Stimulated activated CD4-positive, alpha-beta T cell treated with anti-CD3 and anti-CD28 coated beads, Interleukin-2, amount 100 ng/mL, for 48 hours (primary cell): ENCODE data around the gene COL4A3.

Experiments
- DNase-seq, 2 donors: peaks; one replicate each; pipeline ENCODE4 v3.0.0-alpha.2; 2020

The COL4A3 gene

DNA sequence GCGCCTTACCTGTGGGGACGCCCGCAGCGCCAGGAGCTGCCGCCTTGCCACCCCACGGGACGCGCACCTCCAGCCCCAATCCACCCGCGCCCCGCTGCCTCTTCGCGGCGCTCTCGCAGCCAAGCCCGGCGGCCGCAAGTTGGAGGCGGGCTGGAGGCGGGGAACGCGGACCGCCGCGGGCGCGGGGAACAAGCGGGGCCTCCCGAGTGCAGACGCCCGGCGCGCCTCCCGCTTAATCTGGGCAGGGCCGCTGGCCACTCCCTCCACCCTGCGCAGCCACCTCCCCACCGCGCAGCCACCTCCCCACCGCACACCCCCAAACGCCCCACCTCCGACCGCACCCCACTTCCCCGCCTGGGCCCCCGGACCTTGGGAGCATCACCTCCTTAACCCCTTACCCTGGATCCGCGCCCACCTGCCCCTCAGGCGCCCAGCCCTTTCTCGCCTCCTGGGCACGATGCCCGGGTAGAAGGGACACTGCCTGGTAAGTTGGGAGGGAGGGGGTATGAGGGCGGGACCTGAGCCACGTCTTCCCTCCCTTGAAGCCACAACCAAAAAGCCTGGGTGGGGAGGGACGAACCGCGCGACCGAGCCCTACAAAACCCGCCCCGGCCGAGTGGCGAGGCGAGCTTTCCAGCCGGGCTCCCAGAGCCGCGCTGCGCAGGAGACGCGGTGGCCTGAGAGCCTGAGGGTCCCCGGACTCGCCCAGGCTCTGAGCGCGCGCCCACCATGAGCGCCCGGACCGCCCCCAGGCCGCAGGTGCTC is at the start of gene COL4A3, which contains the start of gene COL4A4:
COL4A3 (plus strand) TSS at position 627 of the 765 bp plus-strand sequence; CDS start at position 730, 103 bp downstream.
COL4A4 (minus strand) TSS at position 208 of the 765 bp plus-strand sequence. CDS start 16,722 bp downstream, outside the sequence.
- no peak for DNase-seq

GRCh38 chr2:227115761-227116160 is 48.7 kb upstream of the COL4A3 start:
- no peak for DNase-seq

DNA sequence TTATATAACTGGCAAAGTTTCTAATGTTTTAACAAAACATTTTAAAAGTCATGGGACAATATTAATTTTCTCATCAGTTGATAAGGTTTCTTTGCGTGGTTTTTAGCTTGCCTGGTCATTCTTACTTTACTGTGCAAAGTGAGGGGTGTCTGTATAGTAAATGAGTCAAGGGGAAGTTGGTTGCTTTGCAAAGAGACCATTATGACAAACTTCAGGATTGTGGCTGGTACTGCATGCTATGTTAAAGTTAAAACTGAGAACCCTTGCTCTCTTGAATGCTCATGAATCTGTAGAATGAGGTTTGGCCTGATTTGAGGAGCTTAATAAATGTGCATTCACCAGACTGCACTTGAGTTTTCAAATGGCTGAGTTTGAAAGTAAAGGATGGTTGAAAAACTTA is 47.4 kb upstream of the COL4A3 start:
- no peak for DNase-seq

DNA sequence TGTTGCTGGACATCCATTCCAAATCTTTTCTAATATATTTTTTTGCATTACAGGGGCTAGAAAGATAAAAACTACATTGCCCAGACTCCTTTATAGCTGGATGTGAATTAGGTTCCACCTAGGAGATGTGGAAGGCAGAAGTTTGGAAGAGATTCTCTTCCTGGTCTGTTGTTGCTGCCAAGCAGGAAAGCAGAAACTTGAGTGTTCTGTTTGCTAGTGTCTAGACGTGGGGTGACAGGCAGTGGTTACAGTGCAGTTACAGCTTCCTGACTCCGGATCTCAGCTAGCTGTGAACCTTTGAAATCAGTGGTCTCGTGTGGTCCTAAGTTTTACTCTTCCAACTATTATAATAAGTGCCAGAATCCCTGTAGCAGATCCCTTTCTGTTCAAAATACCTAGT is 46.6 kb upstream of the COL4A3 start:
- DNase-seq: no peak

DNA sequence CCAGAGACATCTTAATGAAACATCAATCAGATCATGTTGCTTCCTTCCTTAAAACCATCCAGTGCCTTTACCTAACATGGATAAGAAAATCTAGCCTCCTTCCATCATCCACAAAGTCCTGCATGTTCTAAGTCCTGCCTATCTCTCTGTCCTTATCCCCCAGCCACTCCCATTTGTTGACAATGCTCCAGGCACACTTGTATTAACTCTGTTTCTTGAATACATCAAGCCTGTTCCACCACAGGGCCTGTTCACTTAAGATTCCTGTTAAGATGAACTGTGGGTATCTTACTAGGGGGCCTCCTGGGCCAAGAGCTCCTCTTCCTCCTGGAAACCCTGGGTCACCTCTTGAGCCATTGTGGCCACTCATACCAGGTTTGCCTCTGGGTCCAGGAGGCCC is 46.1 kb upstream of the COL4A3 start:
- DNase-seq: no peak

DNA sequence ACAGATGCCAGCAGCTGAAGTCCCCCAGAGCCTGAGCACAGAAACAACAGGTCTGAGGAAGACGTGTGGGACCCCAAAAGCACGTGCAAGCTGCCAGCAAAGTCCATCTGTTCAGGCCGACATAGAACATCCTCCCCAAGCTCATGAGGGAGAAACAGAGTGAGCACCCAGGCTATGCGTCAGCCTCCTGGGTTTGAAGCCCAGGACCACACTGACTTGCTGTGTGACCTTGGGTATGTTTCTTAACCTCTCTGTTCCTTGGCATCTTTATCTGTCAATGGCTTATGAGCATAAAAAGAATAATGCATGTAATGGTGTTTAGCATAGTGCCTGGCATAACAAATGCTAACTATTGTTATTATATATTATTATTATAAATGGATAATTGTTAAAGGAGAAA is 40.7 kb upstream of the COL4A3 start:
- no peak for DNase-seq

DNA sequence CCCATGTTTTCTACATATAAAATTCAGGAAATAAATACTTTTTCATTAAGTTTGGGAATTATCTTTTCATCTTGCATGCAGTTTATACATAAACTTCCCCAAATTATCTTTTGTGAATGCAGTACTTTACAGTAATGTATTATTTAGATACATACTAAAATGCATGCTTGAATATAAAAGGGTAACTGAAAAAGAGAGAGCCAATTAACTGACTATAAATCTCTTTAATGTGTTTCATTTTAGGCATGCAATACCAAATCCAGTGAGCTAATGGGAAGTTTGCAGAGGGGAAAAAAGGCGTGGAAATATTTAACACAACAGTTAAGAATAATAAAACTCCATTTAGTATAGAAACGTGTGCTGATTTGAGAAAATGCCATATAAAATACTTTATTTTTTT is 39.6 kb upstream of the COL4A3 start:
- no peak for DNase-seq

DNA sequence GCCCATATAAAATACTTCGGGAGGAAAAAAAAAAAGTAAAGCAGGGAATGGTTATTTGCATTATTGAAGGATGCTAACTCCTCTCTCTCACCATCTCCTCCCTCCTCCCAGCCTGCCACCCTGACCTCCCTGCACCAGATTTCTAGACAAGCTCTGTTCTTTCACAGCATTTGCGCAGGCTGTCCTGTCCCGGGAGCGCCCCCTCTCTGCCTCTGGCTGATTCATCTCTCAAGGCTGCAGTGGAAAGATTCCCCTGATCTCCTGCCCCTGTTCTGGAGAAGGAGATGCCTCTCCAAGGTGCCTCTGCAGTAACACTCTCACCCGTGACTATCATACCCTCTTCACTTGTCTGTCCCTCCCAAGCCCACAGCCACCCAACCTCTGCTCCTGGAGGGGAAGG is 38.9 kb upstream of the COL4A3 start:
- no peak for DNase-seq

DNA sequence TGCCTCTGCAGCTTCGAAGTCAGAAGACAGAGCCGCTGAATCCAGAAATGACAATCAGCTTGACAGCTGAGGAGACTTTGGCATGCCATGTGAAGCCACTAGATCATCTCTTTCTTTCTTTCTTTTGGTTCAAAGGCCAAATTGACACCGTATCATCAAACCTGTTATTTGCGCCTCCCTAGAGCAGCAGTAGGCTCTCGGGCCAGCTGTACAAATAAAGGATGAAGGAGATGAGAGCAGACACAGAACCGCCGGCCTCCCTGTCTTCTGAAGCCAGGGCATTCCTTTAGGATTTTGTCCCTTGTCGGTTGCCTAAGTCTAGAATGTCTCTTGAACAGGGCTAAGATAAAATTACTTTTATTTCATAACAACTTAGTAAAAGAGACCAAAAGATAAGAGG is 37.2 kb upstream of the COL4A3 start:
- DNase-seq: no peak

DNA sequence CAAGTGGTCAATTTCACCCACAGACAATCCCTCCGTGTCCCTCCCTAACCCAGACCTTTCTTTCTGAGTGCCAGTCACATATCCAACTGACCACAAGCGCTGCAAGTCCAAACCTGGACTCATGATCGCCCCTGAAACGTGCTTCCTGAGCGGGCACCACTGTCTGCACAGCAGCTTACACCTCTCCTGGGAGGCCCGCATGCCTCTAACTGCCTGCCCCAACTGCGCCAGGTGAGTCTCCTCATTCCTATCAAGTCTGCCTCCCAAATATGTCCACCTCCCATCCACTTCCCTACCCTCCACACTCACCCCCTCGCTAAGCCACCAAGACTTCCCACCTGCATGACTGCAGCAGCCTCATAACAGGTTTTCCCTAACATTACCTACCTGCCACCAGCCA is 33.8 kb upstream of the COL4A3 start:
- no peak for DNase-seq

GRCh38 chr2:227132986-227133385 is 31.4 kb upstream of the COL4A3 start:
- DNase-seq: no peak

- no peak for DNase-seq
Measured at GRCh38 chr2:227134591-227134990, 29.8 kb upstream of the COL4A3 start.

DNA sequence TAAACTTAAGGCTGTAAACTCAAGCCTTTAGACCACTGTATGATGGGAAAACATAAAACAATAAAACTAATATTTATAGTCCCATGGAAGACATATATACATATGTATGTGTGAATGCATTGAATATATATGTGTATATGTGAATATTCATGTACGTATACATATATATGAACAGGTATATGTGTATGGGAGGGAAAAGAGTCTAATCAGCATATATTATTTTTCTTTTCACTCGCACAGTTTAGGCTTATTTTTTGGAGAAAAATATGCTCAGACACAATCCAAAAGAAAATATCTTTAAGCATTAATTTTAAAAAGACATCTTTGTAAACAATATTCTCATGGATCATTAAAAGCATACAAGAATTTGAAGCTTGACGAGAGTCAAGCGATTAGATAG is 23.1 kb upstream of the COL4A3 start:
- no peak for DNase-seq

DNA sequence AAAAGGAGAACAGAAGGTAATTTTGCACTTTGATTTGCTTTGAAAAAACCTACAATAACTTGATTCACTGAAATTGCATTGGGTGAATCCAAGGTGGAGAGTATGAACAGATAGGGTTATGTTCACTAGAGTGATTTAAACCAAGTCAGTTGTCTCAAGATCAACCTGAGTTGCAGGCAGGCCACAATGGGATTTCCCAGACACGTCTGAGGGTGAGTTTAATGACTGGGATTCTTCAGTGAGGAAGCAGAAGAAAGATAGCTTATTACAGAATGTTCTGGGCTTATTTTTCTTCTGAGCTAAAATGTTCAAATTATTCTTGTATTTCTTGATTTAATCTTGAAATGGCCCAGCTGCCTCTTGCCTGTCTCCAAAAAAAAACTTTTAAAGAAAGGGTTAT is 20.5 kb upstream of the COL4A3 start:
- no peak for DNase-seq

GRCh38 chr2:227146456-227146855 is 18.0 kb upstream of the COL4A3 start:
- DNase-seq: no peak

DNA sequence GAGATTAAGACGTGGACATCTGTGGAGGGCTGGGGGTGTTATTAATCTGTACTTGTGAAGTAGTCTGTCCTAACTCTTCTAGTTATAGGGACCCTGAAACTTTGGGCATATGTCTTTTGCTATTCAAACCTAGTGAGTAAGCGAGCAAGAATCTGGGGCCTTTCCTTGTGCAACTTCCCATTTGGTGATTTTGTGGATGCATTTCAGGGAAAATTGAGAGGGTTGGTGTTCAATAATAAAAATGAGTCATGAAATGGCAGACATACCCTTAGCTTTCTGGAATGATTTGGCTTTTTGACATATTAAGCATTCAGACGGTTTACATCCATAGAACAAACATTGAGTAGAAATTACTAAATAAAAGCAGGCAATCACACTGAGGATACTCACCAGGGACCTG is 17.4 kb upstream of the COL4A3 start:
- DNase-seq: no peak

GRCh38 chr2:227148106-227148505 is 16.3 kb upstream of the COL4A3 start:
- no peak for DNase-seq

GRCh38 chr2:227150222-227150936 is 14.0 kb upstream of the COL4A3 start:
- DNase-seq: no peak

- DNase-seq: no peak
Measured at GRCh38 chr2:227152093-227152766, 12.2 kb upstream of the COL4A3 start.

DNA sequence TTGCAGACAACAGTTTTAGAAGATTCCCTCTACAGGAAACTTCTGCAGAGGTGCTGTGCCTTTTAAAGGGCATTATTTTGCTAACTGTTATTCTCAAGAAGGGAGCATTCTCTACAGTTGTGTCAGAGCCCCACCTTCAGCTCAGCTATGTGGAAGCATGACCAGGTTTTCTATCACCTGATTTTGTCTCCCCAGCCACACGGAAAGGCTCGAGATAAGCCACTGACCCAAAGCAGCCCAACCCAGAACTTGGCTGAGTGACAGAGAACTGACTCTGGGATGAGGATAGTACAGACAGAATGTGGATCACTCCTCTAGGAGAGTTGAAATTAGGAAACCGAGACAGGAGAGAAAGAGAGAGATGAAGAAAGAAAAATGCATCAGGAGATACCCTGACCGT is 11.1 kb upstream of the COL4A3 start:
- no peak for DNase-seq

DNA sequence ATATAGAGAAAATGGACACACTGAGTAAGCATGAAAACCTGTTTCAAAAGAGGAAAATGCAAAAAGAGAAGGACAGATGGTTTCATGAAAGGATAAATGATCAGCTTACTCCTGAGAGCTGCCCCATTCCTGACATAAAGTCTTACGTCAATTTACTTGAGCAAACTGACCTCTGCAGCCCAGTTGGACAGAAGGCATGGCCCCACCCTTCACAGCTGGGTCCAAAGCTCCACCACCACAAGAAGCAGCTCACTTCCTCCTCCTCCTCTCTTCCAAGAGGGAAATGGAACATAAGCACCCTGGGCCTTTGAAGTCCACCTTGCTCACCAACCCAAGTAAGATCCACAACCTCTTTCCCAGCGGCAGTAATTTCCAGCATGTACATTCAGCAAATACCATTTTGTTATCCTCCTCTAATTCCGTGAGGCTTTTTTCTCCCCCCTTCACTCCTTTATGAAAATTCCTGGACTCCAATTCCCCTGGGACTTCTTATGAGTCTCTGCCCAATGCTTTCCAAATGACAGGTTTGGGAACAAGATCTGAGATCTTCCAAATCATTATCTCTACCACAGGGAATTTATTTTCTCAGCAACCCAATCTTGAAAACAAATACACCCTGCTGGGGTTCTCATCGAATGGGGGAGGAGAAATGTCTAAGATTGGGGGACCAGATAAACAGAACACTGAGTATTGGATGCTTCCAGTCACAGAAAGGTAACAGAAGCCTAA is 10.5 kb upstream of the COL4A3 start:
- DNase-seq: no peak

DNA sequence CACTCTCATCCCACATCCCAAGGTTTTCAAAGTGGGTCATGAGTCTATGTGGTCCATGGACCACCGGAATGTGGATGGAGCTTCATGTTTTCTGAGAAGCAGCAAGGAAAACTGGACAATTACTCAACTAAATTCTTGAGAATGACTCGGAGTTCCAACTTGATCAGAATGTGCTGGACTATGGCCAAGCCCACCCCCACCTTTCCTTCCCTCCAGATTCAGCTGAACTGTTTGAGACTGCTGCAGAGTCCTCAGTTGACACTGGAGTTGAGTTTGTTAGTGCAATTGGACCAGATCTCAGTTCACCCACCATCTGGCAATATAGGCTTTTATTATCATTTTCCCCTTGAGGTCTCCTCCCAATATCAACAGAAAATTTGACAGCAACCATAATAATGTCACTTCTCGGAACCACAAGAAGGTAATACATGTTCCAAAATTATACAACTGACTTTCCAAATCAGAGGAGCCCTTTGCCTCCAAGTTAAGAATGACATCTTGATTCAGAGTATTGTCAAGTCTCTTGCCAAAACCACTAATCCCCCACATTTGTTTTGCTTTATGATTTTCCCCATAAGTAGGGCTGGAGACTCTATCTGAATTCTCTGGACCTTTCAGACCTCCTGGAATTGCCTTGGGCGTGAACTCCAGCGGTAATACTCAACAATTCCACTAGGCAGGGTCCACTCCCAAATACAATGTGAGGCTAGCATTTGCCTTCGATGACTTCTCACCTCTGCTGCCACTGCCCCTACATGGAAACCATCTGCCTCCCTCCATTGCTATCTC is 9.2 kb upstream of the COL4A3 start:
- DNase-seq: no peak
